PC-9 (cell line): Measurements from ENCODE around the gene RNF223. TPM values are rescaled to one million over a fixed set of nuclear protein-coding genes. Genes with fewer than 3 reads are reported as not detected.

Source experiments
- BruUV-seq: library from RNA; stranded (reverse); fragments of 400-500 nt; replicated peaks from 2 replicates; lab custom pipeline; 2021; lab: Mats Ljungman, UMichigan
- CTCF ChIA-PET: fragments of 300-600 bp; sonication (Branson Sonifier 250); formaldehyde crosslinking; loops from one replicate; lab custom pipeline; 2022; ENCODE audit warnings: antibody characterized with exemption; lab: Charles Lee
- POLR2A ChIA-PET: fragments of 300-600 bp; sonication (Branson Sonifier 250); formaldehyde crosslinking; loops from one replicate; lab custom pipeline; 2022; ENCODE audit warnings: antibody characterized with exemption; ENCODE audit not compliant: unreplicated experiment; lab: Charles Lee
- DNase-seq, 2 experiments: peaks; one replicate each; pipeline versions ENCODE4 v3.0.0 to v3.0.0-alpha.2; 2015 to 2022; ENCODE audit warnings: mixed read lengths in 1 of 2
- H2AFZ ChIP-seq: fragments of 200-600 bp; sonication (generic); 2 replicates; pipeline ENCODE4 v1.8.1; 2017; ENCODE audit warnings: antibody characterized with exemption
- H3F3A ChIP-seq: fragments of 200-600 bp; sonication (generic); 2 replicates; pipeline ENCODE4 v1.8.1; 2017; ENCODE audit warnings: antibody characterized with exemption, mild to moderate bottlenecking, low read depth; ENCODE audit not compliant: insufficient read depth
- H3K27ac ChIP-seq: fragments of 200-600 bp; sonication (generic); 2 replicates; pipeline ENCODE4 v1.6.1; 2016; ENCODE audit warnings: mixed run types
- H3K27me3 ChIP-seq: fragments of 200-600 bp; sonication (generic); 2 replicates; pipeline ENCODE4 v1.6.1; 2016; ENCODE audit warnings: low read depth, mixed run types; ENCODE audit not compliant: insufficient read depth
- H3K36me3 ChIP-seq: fragments of 200-600 bp; sonication (generic); 2 replicates; pipeline ENCODE4 v1.6.1; 2016; ENCODE audit warnings: low read depth, mixed run types
- H3K4me1 ChIP-seq: fragments of 200-600 bp; sonication (generic); replicated peaks from 2 replicates; pipeline ENCODE4 v1.6.1; 2016; ENCODE audit warnings: mixed run types; ENCODE audit not compliant: insufficient read depth
- H3K4me2 ChIP-seq: fragments of 200-600 bp; sonication (generic); 2 replicates; pipeline ENCODE4 v1.6.1; 2017; ENCODE audit warnings: mixed run types
- H3K4me3 ChIP-seq: fragments of 200-600 bp; sonication (generic); 2 replicates; pipeline ENCODE4 v1.6.1; 2016; ENCODE audit warnings: mixed run types
- H3K79me2 ChIP-seq: fragments of 200-600 bp; sonication (generic); 2 replicates; pipeline ENCODE4 v1.6.1; 2017; ENCODE audit warnings: low read depth, mixed run types
- H3K9me2 ChIP-seq: fragments of 200-600 bp; sonication (generic); 2 replicates; pipeline ENCODE4 v1.8.1; 2017; ENCODE audit warnings: mild to moderate bottlenecking; ENCODE audit not compliant: insufficient read depth
- H3K9me3 ChIP-seq: fragments of 200-600 bp; sonication (generic); 2 replicates; pipeline ENCODE4 v1.8.1; 2016; ENCODE audit warnings: low read depth; ENCODE audit not compliant: insufficient read depth
- H4K20me1 ChIP-seq: fragments of 200-600 bp; sonication (generic); 2 replicates; pipeline ENCODE4 v1.8.1; 2017; ENCODE audit not compliant: insufficient read depth
- EZH2 ChIP-seq: fragments of 200-600 bp; sonication (generic); IDR thresholded peaks from 2 replicates; pipeline ENCODE4 v1.8.0; 2017; ENCODE audit warnings: antibody characterized with exemption, low read depth
- intact Hi-C: fragments of 100-400 bp; cut with micrococcal nuclease; formaldehyde crosslinking; loops from one replicate; pipeline ENCODE4 v1.10.0; 2022; ENCODE audit not compliant: unreplicated experiment
- total RNA-seq: library from RNA; stranded (reverse); gene quantifications from 2 replicates; pipeline ENCODE4 v1.2.3, GENCODE V29; 2021
- TF ChIP-seq, protein P1 (sequence below): fragments of 200-600 bp; sonication (generic); conservative IDR thresholded peaks from 2 replicates; pipeline ENCODE4 v1.6.1; 2017; ENCODE audit warnings: mixed run types, antibody characterized with exemption, mild to moderate bottlenecking, moderate library complexity

Gene RNF223
- total RNA-seq, 1 experiment from 2014 or later = 3.6 TPM

DNA sequence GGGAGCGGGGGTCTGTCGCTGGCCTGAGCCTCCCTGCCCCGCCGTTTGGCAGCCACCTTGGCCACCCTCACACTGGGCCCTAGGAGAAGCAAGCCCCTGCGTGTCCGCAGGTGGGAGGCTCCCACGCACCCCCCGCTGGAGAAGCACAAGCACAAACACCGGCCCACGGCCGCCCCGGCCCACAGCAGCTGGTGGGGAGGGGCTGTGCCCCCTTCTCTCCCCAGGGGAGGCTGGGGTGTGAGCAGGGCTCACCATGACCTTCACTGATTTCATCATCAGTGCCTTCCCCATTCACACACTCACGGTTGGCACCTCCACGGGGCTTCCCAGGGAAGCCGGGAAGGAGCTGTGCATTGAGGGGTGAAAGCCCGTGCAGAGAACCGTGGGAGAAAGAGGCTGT is 46.3 kb downstream of the RNF223 start:
- H3K27me3 ChIP-seq = no peaks in the 10 kb centered on the region
- peaks cover 28% of the 10 kb centered on the region for H3K4me1 ChIP-seq
- H3K27ac ChIP-seq = no peak overlapping the region
- H3K36me3 ChIP-seq = no peaks in the 10 kb centered on the region
- no peak overlapping the region for H3K4me2 ChIP-seq
- DNase-seq = no peak
- POLR2A ChIA-PET = interaction anchor here (0.6 kb wide), 1 partner anchor 129 kb away, joined by 3 read pairs; no protein-coding TSS in a partner anchor
- no peaks in the 10 kb centered on the region for H3K9me3 ChIP-seq
- H2AFZ ChIP-seq = no peak overlapping the region
- no TSS peak for BruUV-seq
- no peaks in the 10 kb centered on the region for H3K9me2 ChIP-seq
- peaks cover 13% of the 10 kb centered on the region; the same call in 1 of the 2 replicates for H3F3A ChIP-seq
- peaks cover 41% of the 10 kb centered on the region for H3K79me2 ChIP-seq
- CTCF ChIA-PET = no interaction called here
- intact Hi-C loops = no loop called here
- TF ChIP-seq EZH2 = no peak
- TF ChIP-seq, protein P1, sequence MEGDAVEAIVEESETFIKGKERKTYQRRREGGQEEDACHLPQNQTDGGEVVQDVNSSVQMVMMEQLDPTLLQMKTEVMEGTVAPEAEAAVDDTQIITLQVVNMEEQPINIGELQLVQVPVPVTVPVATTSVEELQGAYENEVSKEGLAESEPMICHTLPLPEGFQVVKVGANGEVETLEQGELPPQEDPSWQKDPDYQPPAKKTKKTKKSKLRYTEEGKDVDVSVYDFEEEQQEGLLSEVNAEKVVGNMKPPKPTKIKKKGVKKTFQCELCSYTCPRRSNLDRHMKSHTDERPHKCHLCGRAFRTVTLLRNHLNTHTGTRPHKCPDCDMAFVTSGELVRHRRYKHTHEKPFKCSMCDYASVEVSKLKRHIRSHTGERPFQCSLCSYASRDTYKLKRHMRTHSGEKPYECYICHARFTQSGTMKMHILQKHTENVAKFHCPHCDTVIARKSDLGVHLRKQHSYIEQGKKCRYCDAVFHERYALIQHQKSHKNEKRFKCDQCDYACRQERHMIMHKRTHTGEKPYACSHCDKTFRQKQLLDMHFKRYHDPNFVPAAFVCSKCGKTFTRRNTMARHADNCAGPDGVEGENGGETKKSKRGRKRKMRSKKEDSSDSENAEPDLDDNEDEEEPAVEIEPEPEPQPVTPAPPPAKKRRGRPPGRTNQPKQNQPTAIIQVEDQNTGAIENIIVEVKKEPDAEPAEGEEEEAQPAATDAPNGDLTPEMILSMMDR = no peak
- no peak overlapping the region for H3K4me3 ChIP-seq
- H4K20me1 ChIP-seq = peaks cover 19% of the 10 kb centered on the region

DNA sequence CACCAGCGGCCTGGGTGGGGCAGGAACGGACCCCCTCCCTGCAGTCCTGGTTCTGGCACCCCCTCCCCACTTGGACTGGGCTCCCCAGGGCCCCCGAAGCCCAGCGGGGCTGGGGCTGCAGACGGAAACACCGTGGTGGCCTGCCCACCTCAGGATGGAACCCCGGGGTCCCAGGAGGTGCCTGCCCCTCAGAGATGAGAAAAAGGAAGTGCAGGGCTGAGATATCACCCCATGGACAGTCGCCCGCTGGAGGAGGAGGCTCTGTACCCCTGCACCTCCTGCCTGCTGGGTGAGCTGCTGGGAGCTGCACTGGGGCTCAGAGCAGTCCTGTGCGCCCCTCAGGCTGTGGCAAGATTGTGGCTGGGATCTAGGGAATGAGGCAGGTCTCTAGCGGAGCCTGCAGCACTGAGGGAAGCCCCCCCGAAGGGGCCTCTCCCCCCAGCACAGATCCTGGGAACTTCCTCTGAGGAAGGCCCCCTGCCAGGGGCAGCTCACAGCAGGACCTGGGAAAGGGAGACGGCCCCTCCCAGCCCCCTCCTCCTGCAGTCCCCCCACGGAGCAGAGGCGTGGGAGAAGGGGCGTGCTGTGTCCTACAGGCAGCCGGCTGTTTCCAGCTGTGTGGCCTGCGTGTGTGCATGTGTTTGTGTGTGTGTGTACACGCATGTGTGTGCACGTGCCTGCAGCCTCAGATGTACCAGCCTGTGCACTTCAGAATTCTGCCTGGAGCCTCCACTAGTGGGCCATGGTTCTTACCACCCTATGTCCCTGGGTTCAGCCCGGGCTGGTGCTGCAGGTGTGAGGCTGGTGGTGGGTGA is 47.3 kb downstream of the RNF223 start:
- Histone ChIP-seq H3K9me3 (no peaks in the 10 kb centered on the region), H4K20me1 (peaks cover 12% of the 10 kb centered on the region), H3F3A (peaks cover 18% of the 10 kb centered on the region), H3K4me3 (no peak overlapping the region), H3K79me2 (peaks cover 51% of the 10 kb centered on the region), H2AFZ (no peak overlapping the region), H3K36me3 (no peaks in the 10 kb centered on the region), H3K4me1 (peaks cover 37% of the 10 kb centered on the region), H3K4me2 (no peak overlapping the region), H3K9me2 (no peaks in the 10 kb centered on the region), H3K27ac (no peak overlapping the region), H3K27me3 (no peaks in the 10 kb centered on the region)
- TF ChIP-seq, protein P1 = no peak
- no peak for TF ChIP-seq EZH2
- no peak for DNase-seq
- BruUV-seq = no TSS peak
- POLR2A ChIA-PET = no interaction called here
- CTCF ChIA-PET = no interaction called here
- intact Hi-C loops = no loop called here

DNA sequence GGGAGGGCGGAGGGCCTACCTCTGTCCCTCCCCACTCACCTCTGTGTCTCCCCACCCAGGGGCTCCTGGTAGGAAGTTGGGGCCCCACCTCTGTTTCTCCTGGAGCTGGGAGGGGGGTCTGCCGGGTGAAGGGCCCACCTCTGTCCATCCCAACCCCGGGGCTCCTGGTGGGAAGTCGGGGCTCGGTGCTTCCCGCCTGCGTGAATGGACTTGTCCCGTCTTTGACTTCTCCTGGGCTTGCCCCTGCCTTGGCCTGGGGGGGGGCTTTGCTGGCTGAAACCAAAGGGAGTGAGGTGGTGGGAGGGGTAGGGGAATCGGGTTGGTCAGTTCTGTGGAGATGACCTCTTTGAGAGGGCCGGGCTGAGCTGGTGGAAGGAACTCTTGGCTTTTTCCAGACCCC is 48.4 kb downstream of the RNF223 start:
- H3K9me2 ChIP-seq = no peaks in the 10 kb centered on the region
- no peak for DNase-seq
- H3K9me3 ChIP-seq = no peaks in the 10 kb centered on the region
- H4K20me1 ChIP-seq = peaks cover 5% of the 10 kb centered on the region; the same call in 1 of the 2 replicates
- TF ChIP-seq EZH2 = no peak
- TF ChIP-seq, protein P1 = no peak
- no peak overlapping the region for H3K4me3 ChIP-seq
- H3K27me3 ChIP-seq = no peaks in the 10 kb centered on the region
- H3K36me3 ChIP-seq = no peaks in the 10 kb centered on the region
- no peak overlapping the region for H3K27ac ChIP-seq
- intact Hi-C loops = loop anchor here (2.0 kb wide), 1 partner anchor 139 kb away; no protein-coding TSS in a partner anchor
- ChIA-PET CTCF (no interaction called here), POLR2A (interaction anchor here (0.5 kb wide), 1 partner anchor 90 kb away, joined by 6 read pairs; the partner anchor contains the start of gene C1orf159)
- H2AFZ ChIP-seq = no peak overlapping the region
- no TSS peak for BruUV-seq
- H3K4me1 ChIP-seq = peaks cover 40% of the 10 kb centered on the region
- H3F3A ChIP-seq = peaks cover 28% of the 10 kb centered on the region
- peaks cover 62% of the 10 kb centered on the region for H3K79me2 ChIP-seq
- no peak overlapping the region for H3K4me2 ChIP-seq
